Measurements from ENCODE around the gene RHBDD2. TPM values are rescaled to one million over a fixed set of nuclear protein-coding genes. Genes with fewer than 3 reads are reported as not detected.

RHBDD2 gene
- polyA plus RNA-seq, 1 of the 3 experiments (the other 2 are of a cell fraction) = 77.6 TPM

DNA sequence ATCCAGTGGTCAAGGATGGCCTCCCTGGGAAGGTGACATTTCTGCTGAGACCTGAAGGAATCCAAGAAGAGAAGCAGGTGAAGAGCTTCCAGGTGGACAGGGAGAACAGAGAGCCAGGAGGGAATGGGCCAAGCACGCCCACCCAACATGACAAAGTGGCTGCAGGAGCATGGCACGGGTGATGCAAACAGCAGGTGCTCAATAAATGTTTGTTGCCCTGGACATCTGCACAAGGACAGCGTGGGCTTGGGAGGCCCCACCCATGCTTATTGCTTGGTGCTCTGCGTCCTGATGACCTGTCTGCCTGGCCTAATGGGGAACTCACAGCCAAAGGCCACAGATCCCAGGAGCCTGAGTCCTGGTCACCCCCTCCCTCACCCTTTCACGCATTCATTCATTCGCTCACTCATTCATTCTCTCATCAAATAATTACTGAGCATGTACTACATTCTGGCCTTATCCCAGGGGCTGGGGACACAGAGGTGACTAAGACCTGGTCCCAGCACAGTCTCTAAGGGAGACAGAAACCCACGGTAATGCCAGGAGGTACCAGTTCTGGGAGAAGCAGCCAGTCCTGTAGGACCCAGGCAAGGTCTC, 13.1 kb downstream of the RHBDD2 start:
- H3K27ac ChIP-seq (ENCODE audit: low read depth in 2 of 2, low read length in 1 of 2) = no peak overlapping the region
- no peak overlapping the region for H2AFZ ChIP-seq (ENCODE audit: low read depth)
- H4K20me1 ChIP-seq (ENCODE audit: insufficient read depth) = no peaks in the 10 kb centered on the region
- H3K4me3 ChIP-seq (ENCODE audit: low read depth in 2 of 2, low read length in 1 of 2) = no peak overlapping the region
- H3K36me3 ChIP-seq (replicated peaks in 1 of 2; ENCODE audit: control insufficient read depth in 1 of 2, insufficient read depth in 2 of 2, low read length in 1 of 2) = peaks cover 11 to 14% of the 10 kb centered on the region in 2 experiments
- ChIA-PET CTCF (interaction anchor here (1.0 to 2.2 kb wide), 3 partner anchors 19 to 128 kb away, joined by 4 to 13 read pairs (median 4); no protein-coding TSS in a partner anchor), POLR2A (interaction anchor here (1.2 kb wide), 2 partner anchors 10 to 74 kb away, joined by 3 to 4 read pairs; no protein-coding TSS in a partner anchor)
- no peak for TF ChIP-seq NFIC (IDR thresholded peaks at IDR 0.05; ENCODE audit: borderline replicate concordance)
- no peak for TF ChIP-seq SIN3A (IDR thresholded peaks at IDR 0.05; ENCODE audit: borderline replicate concordance, low read depth, low read length)
- TF ChIP-seq EZH2phosphoT487 (IDR thresholded peaks at IDR 0.05; ENCODE audit: borderline replicate concordance, low read depth) = no peak
- TF ChIP-seq, protein P1, sequence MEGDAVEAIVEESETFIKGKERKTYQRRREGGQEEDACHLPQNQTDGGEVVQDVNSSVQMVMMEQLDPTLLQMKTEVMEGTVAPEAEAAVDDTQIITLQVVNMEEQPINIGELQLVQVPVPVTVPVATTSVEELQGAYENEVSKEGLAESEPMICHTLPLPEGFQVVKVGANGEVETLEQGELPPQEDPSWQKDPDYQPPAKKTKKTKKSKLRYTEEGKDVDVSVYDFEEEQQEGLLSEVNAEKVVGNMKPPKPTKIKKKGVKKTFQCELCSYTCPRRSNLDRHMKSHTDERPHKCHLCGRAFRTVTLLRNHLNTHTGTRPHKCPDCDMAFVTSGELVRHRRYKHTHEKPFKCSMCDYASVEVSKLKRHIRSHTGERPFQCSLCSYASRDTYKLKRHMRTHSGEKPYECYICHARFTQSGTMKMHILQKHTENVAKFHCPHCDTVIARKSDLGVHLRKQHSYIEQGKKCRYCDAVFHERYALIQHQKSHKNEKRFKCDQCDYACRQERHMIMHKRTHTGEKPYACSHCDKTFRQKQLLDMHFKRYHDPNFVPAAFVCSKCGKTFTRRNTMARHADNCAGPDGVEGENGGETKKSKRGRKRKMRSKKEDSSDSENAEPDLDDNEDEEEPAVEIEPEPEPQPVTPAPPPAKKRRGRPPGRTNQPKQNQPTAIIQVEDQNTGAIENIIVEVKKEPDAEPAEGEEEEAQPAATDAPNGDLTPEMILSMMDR (IDR thresholded peaks at IDR 0.05) = no peak
- no peak for TF ChIP-seq USF1 (IDR thresholded peaks at IDR 0.05; ENCODE audit: borderline replicate concordance, low read depth)
- no peak for TF ChIP-seq POLR2AphosphoS5 (IDR thresholded peaks at IDR 0.05; ENCODE audit: low read depth, low read length)
- TF ChIP-seq GATA2 (CRISPR knock-in tag; IDR thresholded peaks at IDR 0.05) = no peak
- TF ChIP-seq SMC3 (IDR thresholded peaks at IDR 0.05; ENCODE audit: low read depth, low read length) = no peak
- TF ChIP-seq RCOR1 (IDR thresholded peaks at IDR 0.05; ENCODE audit: low read length) = no peak
- TF ChIP-seq, protein P2, sequence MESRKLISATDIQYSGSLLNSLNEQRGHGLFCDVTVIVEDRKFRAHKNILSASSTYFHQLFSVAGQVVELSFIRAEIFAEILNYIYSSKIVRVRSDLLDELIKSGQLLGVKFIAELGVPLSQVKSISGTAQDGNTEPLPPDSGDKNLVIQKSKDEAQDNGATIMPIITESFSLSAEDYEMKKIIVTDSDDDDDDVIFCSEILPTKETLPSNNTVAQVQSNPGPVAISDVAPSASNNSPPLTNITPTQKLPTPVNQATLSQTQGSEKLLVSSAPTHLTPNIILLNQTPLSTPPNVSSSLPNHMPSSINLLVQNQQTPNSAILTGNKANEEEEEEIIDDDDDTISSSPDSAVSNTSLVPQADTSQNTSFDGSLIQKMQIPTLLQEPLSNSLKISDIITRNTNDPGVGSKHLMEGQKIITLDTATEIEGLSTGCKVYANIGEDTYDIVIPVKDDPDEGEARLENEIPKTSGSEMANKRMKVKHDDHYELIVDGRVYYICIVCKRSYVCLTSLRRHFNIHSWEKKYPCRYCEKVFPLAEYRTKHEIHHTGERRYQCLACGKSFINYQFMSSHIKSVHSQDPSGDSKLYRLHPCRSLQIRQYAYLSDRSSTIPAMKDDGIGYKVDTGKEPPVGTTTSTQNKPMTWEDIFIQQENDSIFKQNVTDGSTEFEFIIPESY (IDR thresholded peaks at IDR 0.05; ENCODE audit: borderline replicate concordance, low read depth) = no peak
- no peak for TF ChIP-seq MXI1 (IDR thresholded peaks at IDR 0.05; ENCODE audit: low read depth, low read length)
- no peaks in the 10 kb centered on the region for H3K4me1 ChIP-seq (ENCODE audit: control insufficient read depth in 1 of 2, insufficient read depth in 2 of 2, low read depth in 1 of 2, low read length in 1 of 2)
- 95% methylated on average over 7 of the region's 7 CpGs for WGBS (ENCODE audit: low lambda C conversion rate)
- H3K9me2 ChIP-seq = no peaks in the 10 kb centered on the region
- no peaks in the 10 kb centered on the region for H3K27me3 ChIP-seq (ENCODE audit: insufficient read depth)
- DNase-seq = no peak
- no peaks in the 10 kb centered on the region for H3K79me2 ChIP-seq (ENCODE audit: insufficient read depth)
- no peak overlapping the region for H3K4me2 ChIP-seq
- H3F3A ChIP-seq (replicated peaks; ENCODE audit: insufficient read depth) = no peaks in the 10 kb centered on the region
- H3K9me3 ChIP-seq = no peaks in the 10 kb centered on the region
- no peak overlapping the region for H3K9ac ChIP-seq
